Lower leg skin (tissue), 4 donors: ENCODE measurements around the gene PIP4K2C. TPM values are rescaled to one million over a fixed set of nuclear protein-coding genes. Genes with fewer than 3 reads are reported as not detected.
A peak's percentile ranks its signal among the peaks of the same experiment; 100 is the strongest.

ENCODE experiments used
- DNase-seq, 2 donors: peaks; one replicate each; pipeline ENCODE4 v3.0.0-alpha.2; 2019; ENCODE audit warnings: low spot score in 2 of 2
- H3K4me3 ChIP-seq: fragments of 200-600 bp; sonication (generic); 2 replicates; pipeline ENCODE4 v1.5.1; 2017; ENCODE audit warnings: mild to moderate bottlenecking, low read depth; ENCODE audit not compliant: poor library complexity, severe bottlenecking
- POLR2A ChIP-seq, 2 donors: fragments of 450-650 bp; IDR thresholded peaks; one replicate each; pipeline ENCODE4 v1.6.1; 2016 to 2017; ENCODE audit warnings: antibody characterized with exemption in 2 of 2, mild to moderate bottlenecking in 1 of 2, moderate library complexity in 1 of 2
- WGBS, 2 donors: methylation state at CpG; one replicate each; pipeline ENCODE4 v1.1.5; 2018; 5-methylcytosine and 5-hydroxymethylcytosine counted together
- intact Hi-C: fragments of 100-400 bp; cut with DNase I; formaldehyde crosslinking; loops from one replicate; pipeline ENCODE4 v1.15.0; 2023; ENCODE audit warnings: low total_unique reads
- total RNA-seq, 4 donors: library from RNA; depleted of rRNA; stranded (reverse); fragments of >200 nt; gene quantifications; one replicate each; pipeline ENCODE4 v1.1.0, GENCODE V29; 2016
- TF ChIP-seq, protein P1 (sequence below), 3 donors: fragments of 450-650 bp; IDR thresholded peaks; one replicate each; pipeline ENCODE4 v1.5.1; 2016; ENCODE audit warnings: antibody characterized with exemption in 3 of 3, mild to moderate bottlenecking in 3 of 3, moderate library complexity in 2 of 3

Gene PIP4K2C
- total RNA-seq, 4 donors from 2014 or later, result 29.1 to 48.9 (median 39.1) TPM

GRCh38 chr12:57604454-57604991 is 13.5 kb downstream of the PIP4K2C start, which contains the start of gene DTX3:
DTX3 (plus strand) TSS chr12:57604824; CDS start chr12:57606518, 1,694 bp downstream.
- H3K4me3 ChIP-seq, result peak within 1 kb of the TSS; percentile 15
- 3 to 6% methylated on average over 17 to 25 of the region's 36 CpGs for WGBS, 2 donors
- DNase-seq, result no peak
- TF ChIP-seq, protein P1, sequence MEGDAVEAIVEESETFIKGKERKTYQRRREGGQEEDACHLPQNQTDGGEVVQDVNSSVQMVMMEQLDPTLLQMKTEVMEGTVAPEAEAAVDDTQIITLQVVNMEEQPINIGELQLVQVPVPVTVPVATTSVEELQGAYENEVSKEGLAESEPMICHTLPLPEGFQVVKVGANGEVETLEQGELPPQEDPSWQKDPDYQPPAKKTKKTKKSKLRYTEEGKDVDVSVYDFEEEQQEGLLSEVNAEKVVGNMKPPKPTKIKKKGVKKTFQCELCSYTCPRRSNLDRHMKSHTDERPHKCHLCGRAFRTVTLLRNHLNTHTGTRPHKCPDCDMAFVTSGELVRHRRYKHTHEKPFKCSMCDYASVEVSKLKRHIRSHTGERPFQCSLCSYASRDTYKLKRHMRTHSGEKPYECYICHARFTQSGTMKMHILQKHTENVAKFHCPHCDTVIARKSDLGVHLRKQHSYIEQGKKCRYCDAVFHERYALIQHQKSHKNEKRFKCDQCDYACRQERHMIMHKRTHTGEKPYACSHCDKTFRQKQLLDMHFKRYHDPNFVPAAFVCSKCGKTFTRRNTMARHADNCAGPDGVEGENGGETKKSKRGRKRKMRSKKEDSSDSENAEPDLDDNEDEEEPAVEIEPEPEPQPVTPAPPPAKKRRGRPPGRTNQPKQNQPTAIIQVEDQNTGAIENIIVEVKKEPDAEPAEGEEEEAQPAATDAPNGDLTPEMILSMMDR (IDR thresholded peaks at IDR 0.05), result no peak
- TF ChIP-seq POLR2A (IDR thresholded peaks at IDR 0.05), result no peak
- intact Hi-C loops, result no loop called here

DNA sequence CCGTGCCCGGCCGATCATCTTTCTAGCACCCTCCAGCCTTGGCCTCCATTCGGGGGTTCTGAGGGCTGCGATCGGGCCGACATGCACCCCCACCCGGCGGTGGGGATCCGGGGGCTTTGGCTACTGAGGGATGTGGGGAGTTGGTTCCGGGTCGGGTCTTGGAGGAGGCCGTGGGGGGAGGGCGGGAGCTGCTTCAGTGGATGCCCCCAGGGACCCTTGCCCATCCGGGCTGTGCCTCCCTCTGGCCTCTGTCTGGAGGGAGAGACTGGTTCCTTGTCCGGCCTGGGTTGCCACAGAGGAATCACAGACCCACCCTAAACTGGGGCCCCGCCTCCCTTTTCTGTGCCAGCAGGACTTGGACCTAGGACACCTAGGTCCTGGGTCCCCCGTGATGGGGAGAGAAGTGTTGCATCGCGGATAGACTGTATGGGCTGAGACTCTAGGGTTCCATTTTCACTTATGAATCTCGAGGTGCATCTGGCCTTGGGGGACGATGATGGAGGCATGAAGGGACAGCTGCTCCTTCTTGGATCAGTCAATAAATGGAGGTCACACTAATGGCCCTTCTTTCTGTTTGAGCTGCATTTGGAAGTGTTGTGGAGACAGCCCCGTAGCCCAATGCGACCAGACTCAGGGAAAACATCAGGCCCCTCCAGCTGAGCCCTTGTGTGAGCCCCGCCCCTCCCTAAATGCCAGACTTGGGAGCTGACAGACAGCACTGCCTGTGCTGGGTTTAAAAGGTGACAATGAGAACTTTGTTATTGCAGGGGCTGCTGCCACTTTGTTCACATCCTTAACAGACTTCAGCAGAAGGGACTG is 14.2 kb downstream of the PIP4K2C start:
- H3K4me3 ChIP-seq, result peak overlapping the region; percentile 15
- 10 to 13% methylated on average over 14 to 20 of the region's 25 CpGs for WGBS, 2 donors
- TF ChIP-seq, protein P1 (IDR thresholded peaks at IDR 0.05), result no peak
- TF ChIP-seq POLR2A (IDR thresholded peaks at IDR 0.05), result no peak
- intact Hi-C loops, result no loop called here
- DNase-seq, result peak in 1 of 2 donors; percentile 92

DNA sequence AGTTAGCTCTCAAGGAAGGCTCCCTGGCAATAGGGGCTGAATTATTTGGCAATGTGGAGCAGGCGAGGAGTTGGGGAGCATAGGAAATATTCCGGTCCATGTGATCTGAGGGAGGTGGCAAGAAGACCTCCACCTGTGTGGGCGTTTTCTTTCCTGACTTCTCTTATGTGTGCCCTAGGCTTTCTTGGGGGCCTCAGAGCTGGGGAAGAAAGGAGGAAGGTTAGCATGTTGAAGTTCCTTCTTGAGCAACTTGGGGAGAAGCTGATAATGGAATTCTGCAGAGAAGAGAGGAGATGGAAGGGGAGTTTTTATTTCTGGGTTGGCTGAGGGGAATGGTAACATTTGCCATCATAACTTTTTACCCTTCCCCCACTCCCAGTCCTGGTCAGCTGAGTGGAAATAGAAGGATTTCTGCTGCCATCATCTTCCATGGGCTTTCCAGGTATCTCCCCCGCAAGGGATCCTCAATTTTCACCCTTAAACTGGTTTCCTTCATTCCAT is 14.9 kb downstream of the PIP4K2C start:
- H3K4me3 ChIP-seq, result no peak overlapping the region
- intact Hi-C loops, result no loop called here
- TF ChIP-seq, protein P1 (IDR thresholded peaks at IDR 0.05), result no peak
- no peak for TF ChIP-seq POLR2A (IDR thresholded peaks at IDR 0.05)
- 60 to 66% methylated on average over 4 of the region's 4 CpGs for WGBS, 2 donors
- no peak for DNase-seq

DNA sequence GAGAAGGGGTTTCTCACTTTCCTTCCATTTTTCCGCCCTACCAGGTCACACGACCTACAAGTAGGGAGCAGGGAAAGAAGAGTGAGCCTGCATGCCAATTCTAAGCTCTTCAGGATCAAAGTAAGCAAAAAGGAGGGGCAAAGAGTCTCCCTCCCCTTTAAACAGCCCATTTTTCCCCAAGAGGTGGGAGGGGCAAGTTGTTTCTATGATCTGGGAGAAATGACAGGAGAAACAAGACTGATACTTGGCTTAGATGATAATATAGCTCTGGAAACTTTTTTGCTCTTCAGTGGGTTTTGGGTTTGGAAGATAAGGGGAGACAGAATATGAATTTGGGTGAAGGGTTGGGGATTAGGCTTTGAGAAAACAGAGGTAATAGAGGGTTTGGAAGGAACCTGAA is 15.4 kb downstream of the PIP4K2C start:
- no peak overlapping the region for H3K4me3 ChIP-seq
- WGBS, 2 donors, result 50 to 83% methylated on average over 2 of the region's 2 CpGs
- no peak for DNase-seq
- TF ChIP-seq, protein P1 (IDR thresholded peaks at IDR 0.05), result no peak
- no peak for TF ChIP-seq POLR2A (IDR thresholded peaks at IDR 0.05)
- intact Hi-C loops, result no loop called here

- WGBS, 2 donors, result 89 to 94% methylated on average over 10 to 11 of the region's 11 CpGs
- intact Hi-C loops, result no loop called here
- TF ChIP-seq POLR2A (IDR thresholded peaks at IDR 0.05), result no peak
- DNase-seq, result no peak
- no peak overlapping the region for H3K4me3 ChIP-seq
Measured at GRCh38 chr12:57606821-57607220, 15.8 kb downstream of the PIP4K2C start.

GRCh38 chr12:57607958-57608663 is 17.1 kb downstream of the PIP4K2C start:
- intact Hi-C loops, result no loop called here
- 82 to 83% methylated on average over 12 of the region's 12 CpGs for WGBS, 2 donors
- TF ChIP-seq, protein P1 (IDR thresholded peaks at IDR 0.05), result no peak
- no peak for TF ChIP-seq POLR2A (IDR thresholded peaks at IDR 0.05)
- no peak overlapping the region for H3K4me3 ChIP-seq
- DNase-seq, result no peak
